ENCODE results near the gene MAF. TPM values are rescaled to one million over a fixed set of nuclear protein-coding genes. Genes with fewer than 3 reads are reported as not detected.

MAF gene
- total RNA-seq, 1 experiment from 2014 or later = 7.9 TPM

- no peak for DNase-seq (ENCODE audit: low spot score)
Measured at GRCh38 chr16:79589601-79590102, 10.9 kb downstream of the MAF start.

GRCh38 chr16:79587897-79588296 is 12.6 kb downstream of the MAF start:
- DNase-seq (ENCODE audit: low spot score) = no peak

- no peak for DNase-seq (ENCODE audit: low spot score)
Measured at GRCh38 chr16:79587296-79587695, 13.2 kb downstream of the MAF start.

GRCh38 chr16:79582789-79583188 is 17.7 kb downstream of the MAF start:
- DNase-seq (ENCODE audit: low spot score) = no peak

GRCh38 chr16:79580453-79581191 is 19.9 kb downstream of the MAF start:
- no peak for DNase-seq (ENCODE audit: low spot score)

- DNase-seq (ENCODE audit: low spot score) = no peak
Measured at GRCh38 chr16:79576602-79577001, 23.9 kb downstream of the MAF start.

GRCh38 chr16:79573884-79574283 is 26.7 kb downstream of the MAF start:
- no peak for DNase-seq (ENCODE audit: low spot score)

GRCh38 chr16:79573071-79573470 is 27.5 kb downstream of the MAF start:
- DNase-seq (ENCODE audit: low spot score) = no peak

- no peak for DNase-seq (ENCODE audit: low spot score)
Measured at GRCh38 chr16:79571903-79572535, 28.5 kb downstream of the MAF start.

- DNase-seq (ENCODE audit: low spot score) = no peak
Measured at GRCh38 chr16:79571065-79571902, 29.3 kb downstream of the MAF start.

- DNase-seq (ENCODE audit: low spot score) = no peak
Measured at GRCh38 chr16:79564671-79565107, 35.8 kb downstream of the MAF start.

- DNase-seq (ENCODE audit: low spot score) = no peak
Measured at GRCh38 chr16:79563921-79564320, 36.6 kb downstream of the MAF start.

GRCh38 chr16:79562166-79562823 is 38.2 kb downstream of the MAF start:
- no peak for DNase-seq (ENCODE audit: low spot score)

GRCh38 chr16:79561729-79562128 is 38.8 kb downstream of the MAF start:
- DNase-seq (ENCODE audit: low spot score) = no peak

- DNase-seq (ENCODE audit: low spot score) = no peak
Measured at GRCh38 chr16:79560923-79561322, 39.6 kb downstream of the MAF start.

- no peak for DNase-seq (ENCODE audit: low spot score)
Measured at GRCh38 chr16:79560318-79560717, 40.2 kb downstream of the MAF start.

GRCh38 chr16:79559532-79559931 is 41.0 kb downstream of the MAF start:
- no peak for DNase-seq (ENCODE audit: low spot score)

- DNase-seq (ENCODE audit: low spot score) = no peak
Measured at GRCh38 chr16:79557421-79557820, 43.1 kb downstream of the MAF start.

GRCh38 chr16:79554912-79555311 is 45.6 kb downstream of the MAF start:
- no peak for DNase-seq (ENCODE audit: low spot score)

- no peak for DNase-seq (ENCODE audit: low spot score)
Measured at GRCh38 chr16:79550373-79550772, 50.2 kb downstream of the MAF start.

- no peak for DNase-seq (ENCODE audit: low spot score)
Measured at GRCh38 chr16:79547085-79547484, 53.5 kb downstream of the MAF start.

Measured in H4 (cell line).